HCT116 (cell line): Measurements from ENCODE around the gene PSMD11. TPM values are rescaled to one million over a fixed set of nuclear protein-coding genes. Genes with fewer than 3 reads are reported as not detected.

Experiments used
- ATAC-seq: fragments of 200-7000 bp; cut with Tn5 transposase; 2 replicates; pipeline ENCODE4 v1.9.1; 2020; ENCODE audit warnings: mild to moderate bottlenecking, moderate library complexity
- BruUV-seq: library from RNA; stranded (reverse); fragments of 400-500 nt; replicated peaks from 2 replicates; lab custom pipeline; 2021; lab: Mats Ljungman, UMichigan
- CTCF ChIA-PET: fragments of 300-600 bp; sonication (Branson Sonifier 250); formaldehyde crosslinking; loops from one replicate; lab custom pipeline; 2021; ENCODE audit warnings: antibody characterized with exemption; lab: Charles Lee
- POLR2A ChIA-PET: fragments of 300-600, 350-600 bp; sonication (Branson Sonifier 250); formaldehyde crosslinking; loops from one replicate; lab custom pipeline; 2021; ENCODE audit warnings: antibody characterized with exemption; lab: Charles Lee
- RAD21 ChIA-PET, 2 experiments: fragments of 300-600 bp; sonication (Branson Sonifier 250); formaldehyde crosslinking; loops; one replicate each; lab custom pipeline; 2023; ENCODE audit warnings: low total read pairs in 2 of 2; ENCODE audit not compliant: uncharacterized antibody in 2 of 2, unreplicated experiment in 2 of 2, low non-redundant PET in 1 of 2; lab: Charles Lee
- DNase-seq: peaks from one replicate; pipeline ENCODE4 v3.0.0-alpha.2; 2010; ENCODE audit warnings: low read depth, low spot score
- H2AFZ ChIP-seq: fragments of 200-600 bp; shearing (Covaris generic), sonication (generic); 2 replicates; pipeline ENCODE4 v1.6.1; 2017; ENCODE audit warnings: low read depth, mixed run types, mixed read lengths, antibody characterized with exemption, low read length; ENCODE audit not compliant: poor library complexity, severe bottlenecking
- H3K27ac ChIP-seq: 2 replicates; pipeline ENCODE4 v1.5.1; 2012; ENCODE audit warnings: low read depth, low read length
- H3K27me3 ChIP-seq: fragments of 200-600 bp; sonication (generic); 2 replicates; pipeline ENCODE4 v1.6.1; 2016; ENCODE audit warnings: mixed run types, low read length, mixed read lengths; ENCODE audit not compliant: insufficient read depth
- H3K36me3 ChIP-seq, 2 experiments: fragments of 200-500 bp in 1 of 2; fragments of 200-600 bp in 1 of 2; sonication (Bioruptor generic) in 1 of 2; sonication (generic) in 1 of 2; 2 replicates each; pipeline versions ENCODE4 v1.5.1 to v1.6.1; 2014 to 2016; ENCODE audit warnings: low read length in 2 of 2, inconsistent platforms in 1 of 2, mixed read lengths in 1 of 2, mixed run types in 1 of 2; ENCODE audit not compliant: insufficient read depth in 2 of 2, control insufficient read depth in 1 of 2
- H3K4me1 ChIP-seq, 2 experiments: fragments of 200-600 bp in 1 of 2; sonication (generic) in 1 of 2; 2 replicates each; pipeline versions ENCODE4 v1.5.1 to v1.6.1; 2012 to 2017; ENCODE audit warnings: low read length in 2 of 2, inconsistent platforms in 1 of 2, mild to moderate bottlenecking in 1 of 2, mixed read lengths in 1 of 2, mixed run types in 1 of 2, moderate library complexity in 1 of 2; ENCODE audit not compliant: insufficient read depth in 2 of 2, control insufficient read depth in 1 of 2
- H3K4me2 ChIP-seq: fragments of 200-600 bp; sonication (generic); 2 replicates; pipeline ENCODE4 v1.6.1; 2017; ENCODE audit warnings: mixed run types, low read length, mixed read lengths
- H3K4me3 ChIP-seq, 2 experiments: fragments of 200-600 bp in 1 of 2; sonication (generic) in 1 of 2; replicated peaks in 1 of 2; 2 replicates each; pipeline ENCODE4 v1.5.1; 2011 to 2016; ENCODE audit warnings: low read length in 2 of 2, control low read depth in 1 of 2, low read depth in 1 of 2, mild to moderate bottlenecking in 1 of 2, mixed read lengths in 1 of 2, mixed run types in 1 of 2
- H3K79me2 ChIP-seq: fragments of 200-600 bp; sonication (generic); 2 replicates; pipeline ENCODE4 v1.6.1; 2017; ENCODE audit warnings: mild to moderate bottlenecking, mixed run types, low read length, moderate library complexity, mixed read lengths; ENCODE audit not compliant: insufficient read depth
- H3K9ac ChIP-seq: fragments of 200-600 bp; sonication (generic); 2 replicates; pipeline ENCODE4 v1.6.1; 2016; ENCODE audit warnings: low read length, mixed read lengths
- H3K9me2 ChIP-seq: fragments of 200-600 bp; sonication (generic), shearing (Covaris generic); 2 replicates; pipeline ENCODE4 v1.6.1; 2017; ENCODE audit warnings: mixed run types, mild to moderate bottlenecking, moderate library complexity; ENCODE audit not compliant: insufficient read depth
- H3K9me3 ChIP-seq, 2 experiments: fragments of 200-500 bp in 1 of 2; fragments of 200-600 bp in 1 of 2; sonication (Bioruptor generic) in 1 of 2; sonication (generic) in 1 of 2; 2 replicates each; pipeline ENCODE4 v1.6.1; 2014 to 2017; ENCODE audit warnings: low read length in 2 of 2, mixed read lengths in 2 of 2, inconsistent platforms in 1 of 2, low read depth in 1 of 2, mild to moderate bottlenecking in 1 of 2, mixed run types in 1 of 2, moderate library complexity in 1 of 2; ENCODE audit not compliant: control insufficient read depth in 1 of 2, insufficient read depth in 1 of 2
- H4K20me1 ChIP-seq: fragments of 200-600 bp; sonication (generic), shearing (Covaris generic); 2 replicates; pipeline ENCODE4 v1.6.1; 2017; ENCODE audit warnings: mixed run types, mild to moderate bottlenecking, moderate library complexity; ENCODE audit not compliant: insufficient read depth
- ATF3 ChIP-seq: IDR thresholded peaks from 2 replicates; pipeline ENCODE4 v1.6.1; 2012
- CBX3 ChIP-seq: IDR thresholded peaks from 2 replicates; pipeline ENCODE4 v1.6.1; 2012; ENCODE audit warnings: low read depth
- CTCF ChIP-seq, 3 experiments: fragments of 200-600 bp in 1 of 3; sonication (generic) in 1 of 3; IDR thresholded peaks in 2 of 3; conservative IDR thresholded peaks in 1 of 3; 2 replicates each; pipeline ENCODE4 v1.5.1; 2012 to 2017; ENCODE audit warnings: low read depth in 2 of 3, low read length in 2 of 3, antibody characterized with exemption in 1 of 3, borderline replicate concordance in 1 of 3, control low read depth in 1 of 3, mild to moderate bottlenecking in 1 of 3, mixed read lengths in 1 of 3, mixed run types in 1 of 3, moderate library complexity in 1 of 3; ENCODE audit not compliant: insufficient read depth in 1 of 3
- ELF1 ChIP-seq: IDR thresholded peaks from 2 replicates; pipeline ENCODE4 v1.6.1; 2012; ENCODE audit warnings: low read depth, borderline replicate concordance
- EZH2 ChIP-seq: fragments of 200-600 bp; sonication (generic); IDR thresholded peaks from 2 replicates; pipeline ENCODE4 v1.6.1; 2017; ENCODE audit warnings: antibody characterized with exemption, mixed run types
- EZH2phosphoT487 ChIP-seq: fragments of 200-600 bp; IDR thresholded peaks from 2 replicates; pipeline ENCODE4 v1.6.1; 2018; ENCODE audit warnings: antibody characterized with exemption, borderline replicate concordance
- FOSL1 ChIP-seq: IDR thresholded peaks from 2 replicates; pipeline ENCODE4 v1.6.1; 2012; ENCODE audit warnings: low read depth
- JUND ChIP-seq: IDR thresholded peaks from 2 replicates; pipeline ENCODE4 v1.6.1; 2012
- MAX ChIP-seq: IDR thresholded peaks from 2 replicates; pipeline ENCODE4 v1.6.1; 2012
- POLR2AphosphoS5 ChIP-seq: IDR thresholded peaks from 2 replicates; pipeline ENCODE4 v1.6.1; 2011; ENCODE audit warnings: mild to moderate bottlenecking, low read depth, low read length, moderate library complexity
- RAD21 ChIP-seq: IDR thresholded peaks from 2 replicates; pipeline ENCODE4 v1.6.1; 2012; ENCODE audit warnings: low read depth, mild to moderate bottlenecking
- REST ChIP-seq: IDR thresholded peaks from 2 replicates; pipeline ENCODE4 v1.6.1; 2012; ENCODE audit warnings: low read depth
- SIN3A ChIP-seq: IDR thresholded peaks from 2 replicates; pipeline ENCODE4 v1.6.1; 2012; ENCODE audit warnings: low read depth
- SRF ChIP-seq: IDR thresholded peaks from 2 replicates; pipeline ENCODE4 v1.6.1; 2012; ENCODE audit warnings: low read depth
- TCF7L2 ChIP-seq: IDR thresholded peaks from 2 replicates; pipeline ENCODE4 v1.7.0; 2011; ENCODE audit warnings: borderline replicate concordance, inconsistent platforms; ENCODE audit not compliant: insufficient read depth, insufficient read length; ENCODE audit errors: extremely low read depth
- YY1 ChIP-seq: IDR thresholded peaks from 2 replicates; pipeline ENCODE4 v1.6.1; 2011; ENCODE audit warnings: low read length, low read depth, moderate library complexity, mild to moderate bottlenecking; ENCODE audit not compliant: insufficient replicate concordance; ENCODE audit errors: extremely low read depth
- ZNF274 ChIP-seq: fragments of 200-500 bp; sonication (Bioruptor generic); IDR thresholded peaks from 2 replicates; pipeline ENCODE4 v1.6.1; 2014; ENCODE audit warnings: mild to moderate bottlenecking, low read depth, low read length, inconsistent platforms
- intact Hi-C: fragments of 100-400 bp; cut with micrococcal nuclease; formaldehyde crosslinking; loops from 2 replicates; pipeline ENCODE4 v1.10.0; 2022
- total RNA-seq: library from RNA; stranded (reverse); gene quantifications from one replicate; pipeline ENCODE4 v1.2.1, GENCODE V29; 2021; ENCODE audit not compliant: unreplicated experiment

Gene PSMD11
- total RNA-seq, 1 experiment from 2014 or later: 143 TPM

GRCh38 chr17:32461853-32462617, 17.7 kb downstream of the PSMD11 start:
- Histone ChIP-seq H3K27ac (no peak overlapping the region), H4K20me1 (peaks cover 13% of the 10 kb centered on the region), H3K79me2 (peaks cover 98% of the 10 kb centered on the region), H3K9me2 (no peaks in the 10 kb centered on the region), H3K4me2 (no peak overlapping the region), H2AFZ (no peak overlapping the region), H3K4me3 (no peak overlapping the region), H3K4me1 (peaks cover 4 to 5% of the 10 kb centered on the region in 2 experiments; a peak in 2 of 4 replicates), H3K27me3 (no peaks in the 10 kb centered on the region), H3K9ac (no peak overlapping the region), H3K9me3 (no peaks in the 10 kb centered on the region), H3K36me3 (peaks cover 40 to 54% of the 10 kb centered on the region in 2 experiments; a peak in 3 of 4 replicates)
- ChIA-PET CTCF (interaction anchor here (0.9 to 2.9 kb wide), 21 partner anchors 9 to 1289 kb away, joined by 3 to 30 read pairs (median 5); partner anchors contain the start of genes CDK5R1 and PSMD11), RAD21 (interaction anchor here in 1 of 2 experiments (0.7 kb wide), 1 partner anchor 209 kb away, joined by 3 read pairs; no protein-coding TSS in a partner anchor), POLR2A (interaction anchor here (1.6 kb wide), 1 partner anchor 18 kb away, joined by 3 read pairs; the partner anchor contains the start of gene PSMD11)
- DNase-seq: peak; percentile 51
- peak; percentile 88 for ATAC-seq
- intact Hi-C loops: loop anchor here (1.0 to 10.0 kb wide), 3 partner anchors 147 to 293 kb away; no protein-coding TSS in a partner anchor
- BruUV-seq: no TSS peak
- peak; percentile 33; the same call in 1 of the 2 replicates for TF ChIP-seq RAD21
- no peak for TF ChIP-seq POLR2AphosphoS5
- no peak for TF ChIP-seq REST
- no peak for TF ChIP-seq EZH2phosphoT487
- TF ChIP-seq CTCF (IDR thresholded peaks at IDR 0.05 in 2 of 3, conservative IDR thresholded peaks at IDR 0.05 in 1 of 3; ENCODE audit: borderline replicate concordance in 1 of 3, insufficient read depth in 1 of 3, low read depth in 2 of 3, low read length in 2 of 3): peak; percentile 53 to 78 (median 70)
- TF ChIP-seq CBX3: no peak
- TF ChIP-seq SRF: no peak
- TF ChIP-seq TCF7L2: peak; percentile 20
- TF ChIP-seq MAX: no peak
- TF ChIP-seq YY1: no peak
- no peak for TF ChIP-seq EZH2
- TF ChIP-seq ATF3: no peak
- no peak for TF ChIP-seq ELF1
- no peak for TF ChIP-seq JUND
- no peak for TF ChIP-seq ZNF274
- no peak for TF ChIP-seq FOSL1
- no peak for TF ChIP-seq SIN3A
